HEK293 (cell line): ENCODE results near the gene METTL8.

ENCODE experiments used
- CTCF ChIA-PET: fragments of 350-600 bp; formaldehyde crosslinking; extraction: SDS; loops from one replicate; lab custom pipeline; 2021; ENCODE audit warnings: antibody characterized with exemption; lab: Yijun Ruan, JAX
- POLR2A ChIA-PET: fragments of 300-600 bp; formaldehyde crosslinking; extraction: SDS; loops from one replicate; lab custom pipeline; 2020; ENCODE audit warnings: antibody characterized with exemption, inconsistent platforms; lab: Yijun Ruan, JAX
- H3K27ac ChIP-seq: fragments of 200-500 bp; sonication (Bioruptor generic); 2 replicates; pipeline ENCODE4 v1.5.1; 2014; ENCODE audit warnings: low read depth, low read length, control low read depth, inconsistent platforms; ENCODE audit errors: extremely low read depth
- H3K36me3 ChIP-seq, 2 experiments: fragments of 200-500 bp in 1 of 2; sonication (Bioruptor generic) in 1 of 2; 1 replicate in 1 of 2; 2 replicates in 1 of 2; pipeline ENCODE4 v1.5.1; 2014 to 2017; ENCODE audit warnings: inconsistent platforms in 2 of 2, low read length in 2 of 2; ENCODE audit not compliant: control insufficient read depth in 2 of 2, insufficient read depth in 1 of 2
- H3K4me1 ChIP-seq: fragments of 200-500 bp; sonication (Bioruptor generic); 2 replicates; pipeline ENCODE4 v1.5.1; 2014; ENCODE audit warnings: mild to moderate bottlenecking, low read length, inconsistent platforms; ENCODE audit not compliant: control insufficient read depth, insufficient read depth
- H3K4me3 ChIP-seq: 2 replicates; pipeline ENCODE4 v1.5.1; 2011; ENCODE audit warnings: low read depth, mild to moderate bottlenecking, control low read depth, low read length, moderate library complexity
- H3K9me3 ChIP-seq: fragments of 200-500 bp; sonication (Bioruptor generic); 2 replicates; pipeline ENCODE4 v1.5.1; 2014; ENCODE audit warnings: low read depth, low read length, inconsistent platforms; ENCODE audit not compliant: control insufficient read depth, insufficient read depth
- MYNN ChIP-seq: fragments of 450-650 bp; formaldehyde crosslinking; IDR thresholded peaks from 2 replicates; pipeline ENCODE4 v1.5.1; 2016; ENCODE audit warnings: missing biosample characterization, missing genetic modification characterization, borderline replicate concordance
- SETDB1 ChIP-seq: IDR thresholded peaks from one replicate; pipeline ENCODE4 v1.6.1; 2017; ENCODE audit warnings: mild to moderate bottlenecking, low read length, moderate library complexity, mixed read lengths; ENCODE audit not compliant: insufficient read length
- ZBTB10 ChIP-seq: fragments of 450-650 bp; formaldehyde crosslinking; IDR thresholded peaks from 2 replicates; pipeline ENCODE4 v1.5.1; 2016; ENCODE audit warnings: missing biosample characterization, missing genetic modification characterization
- ZBTB44 ChIP-seq: fragments of 450-650 bp; IDR thresholded peaks from 2 replicates; pipeline ENCODE4 v1.5.1; 2018; ENCODE audit warnings: missing biosample characterization, mild to moderate bottlenecking, missing genetic modification characterization
- ZBTB48 ChIP-seq: fragments of 450-650 bp; formaldehyde crosslinking; IDR thresholded peaks from 2 replicates; pipeline ENCODE4 v1.5.1; 2016; ENCODE audit warnings: missing biosample characterization, missing genetic modification characterization
- ZEB2 ChIP-seq: fragments of 450-650 bp; formaldehyde crosslinking; IDR thresholded peaks from 2 replicates; pipeline ENCODE4 v1.5.1; 2016; ENCODE audit warnings: missing biosample characterization, missing genetic modification characterization
- ZNF112 ChIP-seq: fragments of 450-650 bp; formaldehyde crosslinking; IDR thresholded peaks from 2 replicates; pipeline ENCODE4 v1.5.0; 2017; ENCODE audit warnings: missing biosample characterization, missing genetic modification characterization
- ZNF148 ChIP-seq: fragments of 450-650 bp; formaldehyde crosslinking; IDR thresholded peaks from 2 replicates; pipeline ENCODE4 v1.5.0; 2017; ENCODE audit warnings: missing biosample characterization, missing genetic modification characterization, borderline replicate concordance
- ZNF274 ChIP-seq, 2 experiments: fragments of 200-500 bp in 1 of 2; fragments of 450-650 bp in 1 of 2; sonication (Bioruptor generic) in 1 of 2; formaldehyde crosslinking in 1 of 2; IDR thresholded peaks; 2 replicates each; pipeline versions ENCODE4 v1.5.1 to v1.6.1; 2014 to 2016; ENCODE audit warnings: borderline replicate concordance in 1 of 2, inconsistent platforms in 1 of 2, low read length in 1 of 2, missing biosample characterization in 1 of 2, missing genetic modification characterization in 1 of 2
- ZNF341 ChIP-seq: fragments of 450-650 bp; formaldehyde crosslinking; IDR thresholded peaks from 2 replicates; pipeline ENCODE4; 2016; ENCODE audit warnings: low read depth, missing biosample characterization, missing genetic modification characterization
- ZNF366 ChIP-seq: fragments of 450-650 bp; formaldehyde crosslinking; conservative IDR thresholded peaks from 2 replicates; pipeline ENCODE4 v1.5.1; 2016; ENCODE audit warnings: missing biosample characterization, missing genetic modification characterization
- ZNF837 ChIP-seq: fragments of 450-650 bp; formaldehyde crosslinking; IDR thresholded peaks from 2 replicates; pipeline ENCODE4 v1.5.1; 2016; ENCODE audit warnings: missing biosample characterization, missing genetic modification characterization

METTL8 gene

GRCh38 chr2:171447675-171448074 lies 13.9 kb upstream of the METTL8 start:
- Histone ChIP-seq H3K27ac (no peak overlapping the region), H3K4me3 (no peak overlapping the region), H3K36me3 (peaks cover 56 to 68% of the 10 kb centered on the region in 2 experiments), H3K9me3 (no peaks in the 10 kb centered on the region), H3K4me1 (no peaks in the 10 kb centered on the region)
- TF ChIP-seq SETDB1 (no peak), ZNF366 (tag by site-specific recombination) (no peak), ZEB2 (no peak), ZBTB48 (no peak), ZNF148 (tag by site-specific recombination) (no peak), ZBTB10 (tag by site-specific recombination) (no peak), ZNF341 (tag by site-specific recombination) (no peak), ZNF112 (tag by site-specific recombination) (no peak), MYNN (no peak)
- CTCF ChIA-PET = no interaction called here
- POLR2A ChIA-PET = no interaction called here

GRCh38 chr2:171441470-171441869 lies 7.7 kb upstream of the METTL8 start:
- no peaks in the 10 kb centered on the region for H3K9me3 ChIP-seq
- H3K27ac ChIP-seq = no peak overlapping the region
- H3K4me1 ChIP-seq = no peaks in the 10 kb centered on the region
- no peak overlapping the region for H3K4me3 ChIP-seq
- TF ChIP-seq ZNF837 (tag by site-specific recombination) = no peak
- H3K36me3 ChIP-seq = peaks cover 49 to 82% of the 10 kb centered on the region in 2 experiments
- POLR2A ChIA-PET = no interaction called here
- CTCF ChIA-PET = interaction anchor here (0.6 to 1.2 kb wide), 2 partner anchors 9 to 13 kb away, joined by 3 read pairs; no protein-coding TSS in a partner anchor

GRCh38 chr2:171436307-171436706 lies 2.5 kb upstream of the METTL8 start:
- H3K27ac ChIP-seq = no peak overlapping the region
- POLR2A ChIA-PET = no interaction called here
- H3K36me3 ChIP-seq = peaks cover 34 to 67% of the 10 kb centered on the region in 2 experiments
- no peaks in the 10 kb centered on the region for H3K4me1 ChIP-seq
- TF ChIP-seq ZBTB44 (tag by site-specific recombination) (no peak), SETDB1 (peak; percentile 55), ZNF274 (IDR thresholded peaks at IDR 0.05; ENCODE audit: low read length) (no peak), ZNF274 (tag by site-specific recombination; IDR thresholded peaks at IDR 0.05; ENCODE audit: borderline replicate concordance) (no peak)
- no peaks in the 10 kb centered on the region for H3K9me3 ChIP-seq
- CTCF ChIA-PET = interaction anchor here (0.6 kb wide), 2 partner anchors 93 to 325 kb away, joined by 3 to 4 read pairs; no protein-coding TSS in a partner anchor
- H3K4me3 ChIP-seq = no peak overlapping the region
